Caki2 (cell line): ENCODE data around the gene COP1. TPM values are rescaled to one million over a fixed set of nuclear protein-coding genes. Genes with fewer than 3 reads are reported as not detected.
"Not testable (repeated sequence)": the region's sequence is repeated elsewhere in the genome, so short reads cannot be mapped to it uniquely, and the experiment has no call there.

Source experiments
- DNase-seq: peaks from one replicate; pipeline ENCODE4 v3.0.0-alpha.2; 2015; ENCODE audit warnings: low read depth
- in situ Hi-C: cut with HindIII; loops from 2 replicates; pipeline ENCODE4 v1.10.0; 2016; ENCODE audit warnings: low sequenced_read_pairs, low pct_unique_long_range_greater_than_20kb, mixed read lengths
- total RNA-seq: library from RNA; depleted of rRNA; stranded (reverse); fragments of >200 nt; shearing (Covaris generic); gene quantifications from 2 replicates; pipeline ENCODE4 v1.2.3, GENCODE V29; 2014; ENCODE audit warnings: low replicate concordance

COP1 gene
- total RNA-seq, 1 experiment from 2014 or later, result 71.6 TPM

GRCh38 chr1:176068256-176068655 lies 138.8 kb downstream of the COP1 start:
- in situ Hi-C loops, result no loop called here
- DNase-seq, result no peak

- in situ Hi-C loops, result no loop called here
These were observed 140.4 kb downstream of the COP1 start for GRCh38 chr1:176066709-176067108.

GRCh38 chr1:176058686-176059085 lies 148.4 kb downstream of the COP1 start:
- DNase-seq, result no peak
- in situ Hi-C loops, result no loop called here

More at GRCh38 chr1:176066709-176067108, 140.4 kb downstream of the COP1 start:
- no peak for DNase-seq

GRCh38 chr1:176056312-176056711 lies 150.8 kb downstream of the COP1 start:
- in situ Hi-C loops, result no loop called here
- no peak for DNase-seq

- in situ Hi-C loops, result no loop called here
- no peak for DNase-seq
These were observed 151.7 kb downstream of the COP1 start for GRCh38 chr1:176055398-176055797.

GRCh38 chr1:176051902-176052518 lies 155.1 kb downstream of the COP1 start:
- DNase-seq, result no peak
- in situ Hi-C loops, result no loop called here

- in situ Hi-C loops, result no loop called here
- no peak for DNase-seq
These were observed 155.7 kb downstream of the COP1 start for GRCh38 chr1:176051402-176051801.

- in situ Hi-C loops, result no loop called here
These were observed 157.5 kb downstream of the COP1 start for GRCh38 chr1:176049582-176049981.

GRCh38 chr1:176046926-176047325 lies 160.2 kb downstream of the COP1 start:
- in situ Hi-C loops, result no loop called here
- no peak for DNase-seq

More at GRCh38 chr1:176049582-176049981, 157.5 kb downstream of the COP1 start:
- no peak for DNase-seq

GRCh38 chr1:176043537-176043936 lies 163.5 kb downstream of the COP1 start:
- no peak for DNase-seq
- in situ Hi-C loops, result no loop called here

GRCh38 chr1:176033881-176034280 lies 173.2 kb downstream of the COP1 start:
- no peak for DNase-seq
- in situ Hi-C loops, result no loop called here

- in situ Hi-C loops, result no loop called here
These were observed 173.6 kb downstream of the COP1 start for GRCh38 chr1:176033474-176033873.

GRCh38 chr1:176032040-176032645 lies 174.9 kb downstream of the COP1 start:
- no peak for DNase-seq
- in situ Hi-C loops, result no loop called here

More at GRCh38 chr1:176033474-176033873, 173.6 kb downstream of the COP1 start:
- no peak for DNase-seq

- in situ Hi-C loops, result no loop called here
- no peak for DNase-seq
These were observed 177.5 kb downstream of the COP1 start for GRCh38 chr1:176029609-176030008.

GRCh38 chr1:176029155-176029554 lies 177.9 kb downstream of the COP1 start:
- in situ Hi-C loops, result no loop called here

GRCh38 chr1:176027934-176028333 lies 179.2 kb downstream of the COP1 start:
- DNase-seq, in situ Hi-C loops: not testable (repeated sequence)

More at GRCh38 chr1:176029155-176029554, 177.9 kb downstream of the COP1 start:
- DNase-seq, result no peak

- in situ Hi-C loops, result no loop called here
- DNase-seq, result no peak
These were observed 184.5 kb downstream of the COP1 start for GRCh38 chr1:176022574-176022973.

- in situ Hi-C loops, result no loop called here
These were observed 189.4 kb downstream of the COP1 start for GRCh38 chr1:176017722-176018121.

GRCh38 chr1:176009951-176010350 lies 197.1 kb downstream of the COP1 start:
- in situ Hi-C loops, result no loop called here
- DNase-seq, result no peak

More at GRCh38 chr1:176017722-176018121, 189.4 kb downstream of the COP1 start:
- no peak for DNase-seq
